OCI-LY7 (cell line): ENCODE data around the gene PRRX1.

Experiments used
- CTCF ChIP-seq: fragments of 200-600 bp; sonication (generic); conservative IDR thresholded peaks from 2 replicates; pipeline ENCODE4 v1.5.1; 2014; ENCODE audit warnings: mild to moderate bottlenecking, antibody characterized with exemption, low read length, moderate library complexity, mixed read lengths
- EZH2phosphoT487 ChIP-seq: fragments of 200-600 bp; sonication (generic); IDR thresholded peaks from 2 replicates; pipeline ENCODE4 v1.6.1; 2018; ENCODE audit warnings: low read depth, borderline replicate concordance, mild to moderate bottlenecking, mixed run types, antibody characterized with exemption, low read length, moderate library complexity, mixed read lengths

- TF ChIP-seq CTCF (no peak), EZH2phosphoT487 (no peak)
Measured at GRCh38 chr1:170749959-170750358, 86.0 kb downstream of the PRRX1 start.
